Liver (tissue), 9 donors: ENCODE measurements around the gene STARD9. TPM values are rescaled to one million over a fixed set of nuclear protein-coding genes. Genes with fewer than 3 reads are reported as not detected.

Experiments
- DNase-seq: peaks from one replicate; pipeline ENCODE4 v3.0.0-alpha.2; 2017; ENCODE audit warnings: low spot score
- H3K27ac ChIP-seq, 2 donors: one replicate each; pipeline ENCODE4 v1.7.0; 2013; ENCODE audit warnings: inconsistent platforms in 2 of 2, low read length in 2 of 2, control low read depth in 1 of 2, low read depth in 1 of 2, mild to moderate bottlenecking in 1 of 2
- H3K27me3 ChIP-seq, 4 donors: one replicate each; pipeline versions ENCODE4 v1.6.1 to v1.7.0; 2013; ENCODE audit warnings: low read length in 3 of 4, inconsistent platforms in 1 of 4, mild to moderate bottlenecking in 1 of 4, moderate library complexity in 1 of 4; ENCODE audit not compliant: control insufficient read depth in 4 of 4, insufficient read depth in 4 of 4
- H3K36me3 ChIP-seq, 4 donors: one replicate each; pipeline versions ENCODE4 v1.6.1 to v1.7.0; 2013; ENCODE audit warnings: low read length in 3 of 4, mild to moderate bottlenecking in 3 of 4, low read depth in 1 of 4, moderate library complexity in 1 of 4; ENCODE audit not compliant: control insufficient read depth in 4 of 4, insufficient read depth in 3 of 4
- H3K4me1 ChIP-seq, 4 donors: one replicate each; pipeline versions ENCODE4 v1.6.1 to v1.7.0; 2013; ENCODE audit warnings: low read length in 3 of 4, mild to moderate bottlenecking in 3 of 4, moderate library complexity in 1 of 4; ENCODE audit not compliant: control insufficient read depth in 4 of 4, insufficient read depth in 4 of 4
- H3K4me3 ChIP-seq, 3 donors: one replicate each; pipeline versions ENCODE4 v1.6.1 to v1.7.0; 2013; ENCODE audit warnings: low read length in 3 of 3, control low read depth in 1 of 3, low read depth in 1 of 3, mild to moderate bottlenecking in 1 of 3
- H3K9ac ChIP-seq, 2 donors: one replicate each; pipeline ENCODE4 v1.7.0; 2013; ENCODE audit warnings: low read length in 2 of 2, mild to moderate bottlenecking in 2 of 2, moderate library complexity in 2 of 2, control low read depth in 1 of 2, low read depth in 1 of 2
- H3K9me3 ChIP-seq, 4 donors: one replicate each; pipeline versions ENCODE4 v1.6.1 to v1.7.0; 2013; ENCODE audit warnings: low read length in 3 of 4; ENCODE audit not compliant: control insufficient read depth in 4 of 4
- ATF3 ChIP-seq: IDR thresholded peaks from 2 replicates; pipeline ENCODE4 v1.6.1; 2016; ENCODE audit warnings: antibody characterized with exemption
- CTCF ChIP-seq: fragments of 150-350 bp; IDR thresholded peaks from 2 replicates; pipeline ENCODE4 v1.5.1; 2017; ENCODE audit warnings: improper control_type of control experiment, low read depth, low read length; ENCODE audit not compliant: missing input control
- EGR1 ChIP-seq, 2 donors: IDR thresholded peaks; 2 replicates each; pipeline ENCODE4 v1.6.1; 2016 to 2018; ENCODE audit warnings: antibody characterized with exemption in 2 of 2, low read depth in 2 of 2
- FOXA1 ChIP-seq: IDR thresholded peaks from 2 replicates; pipeline ENCODE4 v1.6.1; 2016; ENCODE audit warnings: antibody characterized with exemption
- FOXA2 ChIP-seq: IDR thresholded peaks from 2 replicates; pipeline ENCODE4 v1.6.1; 2016; ENCODE audit warnings: antibody characterized with exemption
- GABPA ChIP-seq, 2 donors: IDR thresholded peaks in 1 of 2; conservative IDR thresholded peaks in 1 of 2; 2 replicates each; pipeline ENCODE4 v1.6.1; 2016; ENCODE audit warnings: antibody characterized with exemption in 2 of 2, mild to moderate bottlenecking in 1 of 2, moderate library complexity in 1 of 2
- HNF4A ChIP-seq, 2 donors: conservative IDR thresholded peaks; 2 replicates each; pipeline ENCODE4 v1.6.1; 2016; ENCODE audit warnings: antibody characterized with exemption in 2 of 2, mild to moderate bottlenecking in 2 of 2
- HNF4G ChIP-seq: IDR thresholded peaks from 2 replicates; pipeline ENCODE4 v1.6.1; 2016; ENCODE audit warnings: antibody characterized with exemption
- JUND ChIP-seq, 2 donors: IDR thresholded peaks; 2 replicates each; pipeline ENCODE4 v1.6.1; 2016; ENCODE audit warnings: antibody characterized with exemption in 2 of 2
- MAX ChIP-seq: IDR thresholded peaks from 2 replicates; pipeline ENCODE4 v1.6.1; 2016; ENCODE audit warnings: antibody characterized with exemption
- NR2F2 ChIP-seq: IDR thresholded peaks from 2 replicates; pipeline ENCODE4 v1.6.1; 2016; ENCODE audit warnings: antibody characterized with exemption
- RAD21 ChIP-seq, 2 donors: IDR thresholded peaks; 2 replicates each; pipeline ENCODE4 v1.6.1; 2016; ENCODE audit warnings: antibody characterized with exemption in 2 of 2, mild to moderate bottlenecking in 2 of 2
- REST ChIP-seq: IDR thresholded peaks from 2 replicates; pipeline ENCODE4 v1.6.1; 2016; ENCODE audit warnings: antibody characterized with exemption, mild to moderate bottlenecking
- RXRA ChIP-seq, 2 donors: IDR thresholded peaks; 2 replicates each; pipeline ENCODE4 v1.6.1; 2017 to 2018; ENCODE audit warnings: antibody characterized with exemption in 2 of 2, mild to moderate bottlenecking in 1 of 2
- SP1 ChIP-seq: IDR thresholded peaks from 2 replicates; pipeline ENCODE4 v1.6.1; 2018; ENCODE audit warnings: antibody characterized with exemption, mild to moderate bottlenecking
- TAF1 ChIP-seq: conservative IDR thresholded peaks from 2 replicates; pipeline ENCODE4 v1.6.1; 2016; ENCODE audit warnings: antibody characterized with exemption, mild to moderate bottlenecking
- YY1 ChIP-seq: IDR thresholded peaks from 2 replicates; pipeline ENCODE4 v1.6.1; 2016; ENCODE audit warnings: antibody characterized with exemption, mild to moderate bottlenecking
- ZBTB33 ChIP-seq: IDR thresholded peaks from 2 replicates; pipeline ENCODE4 v1.6.1; 2016; ENCODE audit warnings: antibody characterized with exemption
- WGBS: extraction: QIAGEN DNeasy Blood & Tissue Kit; methylation state at CpG from one replicate; pipeline ENCODE4 v1.1.7; 2013; 5-methylcytosine and 5-hydroxymethylcytosine counted together
- polyA plus RNA-seq, 2 donors: library from polyadenylated mRNA; stranded (reverse) in 1 of 2; unstranded in 1 of 2; fragments of 200-250 nt in 1 of 2; fragments of >200 nt in 1 of 2; fragmentation: Nextera tagmentation in 1 of 2; extraction: Ambion mirVana in 1 of 2; gene quantifications; one replicate each; pipeline versions ENCODE4 v1.2.1 to v1.2.3, GENCODE V29; 2013 to 2015
- total RNA-seq, 2 donors: library from RNA; depleted of rRNA; stranded (reverse); fragments of >200 nt; gene quantifications; one replicate each; pipeline ENCODE4 v1.2.3, GENCODE V29; 2014
- donor health status: healthy.
- donor health status: healthy.
- donor health status: healthy.
- donor health status: healthy.
- donor health status: healthy.

The STARD9 gene
- total and polyA plus RNA-seq, 4 donors: 0.26 to 3.9 (median 0.54) TPM

- no peak for TF ChIP-seq ATF3
- no peak for TF ChIP-seq JUND (IDR thresholded peaks at IDR 0.05)
- no peak for TF ChIP-seq HNF4A (conservative IDR thresholded peaks at IDR 0.05)
- TF ChIP-seq EGR1 (IDR thresholded peaks at IDR 0.05; ENCODE audit: low read depth in 2 of 2): no peak
- TF ChIP-seq NR2F2: no peak
- no peak for TF ChIP-seq FOXA1
- TF ChIP-seq CTCF: no peak
- TF ChIP-seq REST: no peak
- TF ChIP-seq YY1: no peak
- no peak for TF ChIP-seq HNF4G
- no peak for TF ChIP-seq FOXA2
- no peak for TF ChIP-seq SP1
- no peak for TF ChIP-seq RXRA (IDR thresholded peaks at IDR 0.05)
- no peak for TF ChIP-seq TAF1
- TF ChIP-seq ZBTB33: no peak
- TF ChIP-seq RAD21 (IDR thresholded peaks at IDR 0.05): no peak
- no peak for TF ChIP-seq GABPA (IDR thresholded peaks at IDR 0.05 in 1 of 2, conservative IDR thresholded peaks at IDR 0.05 in 1 of 2)
- TF ChIP-seq MAX: no peak
- WGBS: 94% methylated on average over 6 of the region's 6 CpGs
- DNase-seq: no peak
Observed at GRCh38 chr15:42695527-42696071, 120.2 kb downstream of the STARD9 start.

More at GRCh38 chr15:42695527-42696071, 120.2 kb downstream of the STARD9 start:
- no peaks in the 10 kb centered on the region for H3K27me3 ChIP-seq
- no peak overlapping the region for H3K27ac ChIP-seq
- no peaks in the 10 kb centered on the region for H3K9me3 ChIP-seq
- peaks cover 0 to 1% (median 0%) of the 10 kb centered on the region in 4 donors for H3K36me3 ChIP-seq
- H3K9ac ChIP-seq: no peak overlapping the region
- H3K4me3 ChIP-seq: no peak overlapping the region
- H3K4me1 ChIP-seq: no peaks in the 10 kb centered on the region
